GM12891 (cell line): ENCODE results near the gene CERK.

Experiments used
- DNase-seq: peaks from one replicate; pipeline ENCODE4 v3.0.0; 2011; ENCODE audit warnings: low spot score; ENCODE audit not compliant: insufficient read length
- FAIRE-seq: peaks from 2 replicates; lab custom pipeline; 2011; peaks lifted over from hg19 to GRCh38; lab: Jason Lieb, UNC
- PAX5 ChIP-seq: IDR thresholded peaks from 2 replicates; pipeline ENCODE4 v1.6.1; 2011; ENCODE audit warnings: low read length, moderate library complexity, mild to moderate bottlenecking; ENCODE audit not compliant: insufficient read depth, severe bottlenecking
- POLR2A ChIP-seq: IDR thresholded peaks from 2 replicates; pipeline ENCODE4 v1.6.1; 2011; ENCODE audit warnings: low read depth, low read length, control low read depth
- POLR2AphosphoS5 ChIP-seq: IDR thresholded peaks from 2 replicates; pipeline ENCODE4 v1.6.1; 2011; ENCODE audit warnings: low read depth, low read length, control low read depth
- POU2F2 ChIP-seq: IDR thresholded peaks from 2 replicates; pipeline ENCODE4 v1.6.1; 2011; ENCODE audit warnings: low read depth, mild to moderate bottlenecking, control low read depth, low read length, moderate library complexity
- SPI1 ChIP-seq: IDR thresholded peaks from 2 replicates; pipeline ENCODE4 v1.6.1; 2011; ENCODE audit warnings: low read depth, low read length, control low read depth
- TAF1 ChIP-seq: IDR thresholded peaks from 2 replicates; pipeline ENCODE4 v1.6.1; 2011; ENCODE audit warnings: low read depth, low read length, control low read depth

CERK gene

DNA sequence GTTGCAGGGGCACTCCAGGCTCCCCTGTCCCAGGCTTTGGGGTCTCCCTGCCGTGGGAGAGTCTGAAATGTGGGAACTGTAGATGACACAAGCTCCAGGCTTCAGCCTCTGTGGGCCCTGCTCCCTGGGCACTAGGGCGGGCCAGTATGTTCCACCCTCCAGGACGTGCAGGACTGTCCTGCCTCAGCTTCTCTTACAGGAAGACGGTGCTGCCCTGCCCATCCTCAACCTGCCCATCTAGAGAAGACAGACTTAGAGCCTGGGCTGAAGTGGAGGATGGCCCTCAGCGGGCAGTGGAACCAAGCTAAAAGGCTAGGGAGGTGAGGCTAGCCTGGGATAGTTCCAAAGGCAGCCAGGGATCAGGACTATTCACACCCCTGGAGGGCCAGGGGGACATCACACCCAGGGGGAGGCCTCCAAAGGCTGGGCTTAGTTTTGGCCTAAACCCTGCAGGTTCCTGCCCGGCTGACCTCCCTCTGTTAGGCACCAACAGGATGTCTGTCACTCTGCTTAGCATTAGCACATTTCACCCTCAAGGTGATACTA, 4.0 kb upstream of the CERK start:
- FAIRE-seq: no peak

DNA sequence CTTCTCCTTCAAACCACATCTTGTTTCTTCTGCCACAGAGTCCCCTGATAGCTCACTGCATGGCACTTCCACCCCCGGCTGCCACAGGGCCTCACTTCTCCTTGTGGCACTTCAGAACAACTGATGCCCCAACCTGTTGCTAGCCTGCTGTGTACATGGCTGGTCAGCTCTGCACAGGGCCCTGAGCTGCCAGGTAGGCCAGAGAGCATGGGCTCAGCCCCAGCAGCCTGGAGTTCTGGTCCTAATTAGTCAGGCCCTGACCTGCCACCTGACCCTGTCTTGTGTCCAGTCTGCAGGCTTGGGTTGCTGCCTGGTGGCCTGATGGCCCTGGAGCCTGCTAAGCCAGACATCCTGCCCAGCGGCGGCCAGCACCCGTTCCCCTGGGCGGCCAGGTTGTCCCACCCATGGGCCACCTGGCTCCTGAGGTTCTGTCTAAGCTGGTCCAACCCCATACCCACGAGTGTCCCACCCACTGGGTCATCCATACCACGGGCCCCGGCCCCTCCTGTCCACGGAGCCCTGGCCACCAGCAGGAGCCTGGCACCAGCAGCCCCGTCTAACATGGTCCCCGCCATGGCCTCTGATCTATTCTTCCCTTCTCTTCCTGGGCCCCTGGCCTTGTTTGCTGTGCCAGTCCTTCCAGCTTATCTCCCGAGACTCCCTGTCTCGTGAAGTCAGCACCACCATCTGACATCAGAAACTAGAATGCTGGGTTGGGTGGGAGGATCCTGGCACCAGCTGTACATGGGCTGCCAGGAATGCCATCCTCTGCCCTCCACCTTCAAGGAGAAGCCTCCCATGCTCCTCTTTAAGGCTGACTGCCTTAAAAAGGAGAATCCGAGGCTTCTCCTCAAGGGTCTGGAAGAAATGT, 3.1 kb upstream of the CERK start:
- DNase-seq (no peak), FAIRE-seq (no peak)
- TF ChIP-seq PAX5: no peak
- no peak for TF ChIP-seq POLR2A
- TF ChIP-seq TAF1: no peak

More for the DNA sequence above, 4.0 kb upstream of the CERK start:
- DNase-seq: no peak
- TF ChIP-seq SPI1 (no peak), TAF1 (no peak), PAX5 (no peak), POU2F2 (no peak), POLR2AphosphoS5 (no peak), POLR2A (no peak)

DNA sequence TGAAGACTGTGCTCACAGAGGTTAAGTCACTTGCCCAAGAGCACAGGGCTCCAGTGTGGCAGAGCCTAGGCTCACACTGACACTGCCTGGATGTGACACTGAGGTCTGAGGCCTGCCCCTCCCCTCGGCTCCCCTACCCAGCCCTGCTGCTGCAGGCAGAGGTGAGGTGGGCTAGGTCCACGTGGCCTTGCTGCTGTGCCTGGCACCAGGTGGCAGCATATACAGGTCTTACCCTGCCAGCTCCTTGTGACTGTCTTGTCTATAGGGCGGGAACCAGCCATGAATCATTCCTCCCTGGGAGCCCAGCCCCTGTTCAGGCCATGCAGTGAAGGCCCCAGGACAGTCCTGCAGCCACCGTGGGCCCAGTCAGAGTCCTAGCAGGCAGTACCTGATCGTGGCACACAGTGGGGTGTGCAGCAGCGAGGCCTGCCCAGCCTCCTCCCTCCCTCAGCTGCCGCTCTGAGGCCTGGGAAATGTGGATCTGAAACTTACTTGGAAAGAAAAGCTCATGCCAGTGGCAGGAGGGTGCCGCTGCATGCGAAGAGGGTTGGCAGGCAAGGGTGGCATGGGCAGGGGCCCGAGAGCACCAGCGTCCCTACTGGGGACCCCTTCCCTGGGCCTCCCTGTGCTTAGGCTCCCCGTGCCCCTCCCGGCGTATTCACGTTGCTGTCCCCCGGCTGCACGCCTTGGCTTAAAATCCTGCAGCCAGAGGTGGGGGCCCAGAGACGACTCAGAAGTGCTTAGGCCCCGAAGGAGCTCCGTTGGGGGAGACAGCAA, 1.2 kb upstream of the CERK start:
- DNase-seq (peak; percentile 52), FAIRE-seq (peak; percentile 92)
- no peak for TF ChIP-seq TAF1
- TF ChIP-seq POU2F2: no peak
- no peak for TF ChIP-seq SPI1
- TF ChIP-seq POLR2A: no peak
- no peak for TF ChIP-seq PAX5
- no peak for TF ChIP-seq POLR2AphosphoS5

DNA sequence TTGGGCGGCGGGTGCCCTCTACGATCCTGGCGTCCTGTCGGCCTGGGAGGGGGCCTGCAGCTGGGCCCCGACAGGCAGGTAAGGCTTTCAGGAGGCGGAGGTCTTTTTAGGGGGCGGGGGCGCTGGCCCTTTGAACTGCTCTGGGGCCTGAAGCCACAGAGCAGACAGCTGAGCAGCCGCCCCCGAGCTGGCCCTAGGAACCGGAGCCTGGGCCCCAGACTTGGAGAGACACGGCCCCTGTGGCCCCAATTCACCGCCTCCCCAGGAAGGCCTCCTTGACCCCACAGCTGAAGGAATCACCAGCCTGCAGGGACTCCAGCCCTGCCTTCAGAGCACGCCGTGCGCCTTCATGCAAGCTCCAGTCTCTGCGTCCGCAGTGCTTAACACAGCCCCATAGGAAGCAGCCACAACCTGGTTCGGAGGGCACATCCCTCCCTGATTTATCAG, 618 bp upstream of the CERK start:
- TF ChIP-seq POLR2A (no peak), POLR2AphosphoS5 (no peak), POU2F2 (no peak), TAF1 (no peak), PAX5 (no peak), SPI1 (no peak)
- FAIRE-seq (no peak), DNase-seq (no peak)

DNA sequence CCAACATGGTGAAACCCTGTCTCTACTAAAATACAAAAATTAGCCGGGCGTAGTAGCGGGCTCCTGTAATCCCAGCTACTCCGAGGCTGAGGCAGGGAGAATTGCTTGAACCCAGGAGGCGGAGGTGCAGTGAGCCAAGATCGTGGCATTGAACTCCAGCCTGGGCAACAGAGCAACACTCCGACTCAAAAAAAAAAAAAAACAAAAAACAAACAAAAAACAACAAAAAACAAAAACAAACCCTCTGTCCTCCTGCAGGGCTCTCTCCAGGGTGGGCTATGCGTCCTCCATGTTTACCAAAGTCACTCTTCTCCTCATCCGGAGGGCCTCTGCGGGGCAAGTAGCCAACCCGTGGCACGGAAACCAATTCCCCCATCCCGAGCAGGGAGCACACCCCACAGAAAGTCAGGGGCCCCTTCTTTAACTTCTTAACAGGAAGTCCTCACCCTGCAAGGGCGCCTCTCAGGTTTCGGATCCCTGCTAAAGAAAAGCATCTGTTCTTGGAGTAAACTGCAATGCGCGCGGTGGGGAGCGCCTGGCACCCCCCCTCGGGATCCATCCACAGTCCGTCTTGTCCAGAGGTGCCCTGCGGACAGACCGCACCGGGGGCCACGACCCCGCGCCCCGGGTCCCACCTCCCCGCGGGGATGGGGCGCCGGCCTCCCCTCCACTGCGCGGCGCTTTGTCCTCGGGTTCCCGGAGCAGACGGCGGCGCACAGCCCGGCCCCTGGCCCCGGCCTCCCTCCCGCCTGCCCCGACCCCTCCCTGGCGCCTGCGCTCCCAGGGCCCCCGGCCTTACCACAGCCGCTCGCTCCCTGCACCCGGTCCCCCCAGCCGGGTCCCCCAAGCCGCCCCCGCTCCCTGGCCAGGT, 712 bp downstream of the CERK start:
- FAIRE-seq (peak; percentile 35), DNase-seq (peak; percentile 70)
- TF ChIP-seq SPI1: peak; percentile 59
- no peak for TF ChIP-seq PAX5

- TF ChIP-seq TAF1: no peak
- no peak for TF ChIP-seq POU2F2
- no peak for TF ChIP-seq POLR2A
- TF ChIP-seq SPI1: no peak
- TF ChIP-seq POLR2AphosphoS5: no peak
- TF ChIP-seq PAX5: no peak
- FAIRE-seq (no peak), DNase-seq (no peak)
Observed at GRCh38 chr22:46736705-46737104, 1.3 kb downstream of the CERK start.

DNA sequence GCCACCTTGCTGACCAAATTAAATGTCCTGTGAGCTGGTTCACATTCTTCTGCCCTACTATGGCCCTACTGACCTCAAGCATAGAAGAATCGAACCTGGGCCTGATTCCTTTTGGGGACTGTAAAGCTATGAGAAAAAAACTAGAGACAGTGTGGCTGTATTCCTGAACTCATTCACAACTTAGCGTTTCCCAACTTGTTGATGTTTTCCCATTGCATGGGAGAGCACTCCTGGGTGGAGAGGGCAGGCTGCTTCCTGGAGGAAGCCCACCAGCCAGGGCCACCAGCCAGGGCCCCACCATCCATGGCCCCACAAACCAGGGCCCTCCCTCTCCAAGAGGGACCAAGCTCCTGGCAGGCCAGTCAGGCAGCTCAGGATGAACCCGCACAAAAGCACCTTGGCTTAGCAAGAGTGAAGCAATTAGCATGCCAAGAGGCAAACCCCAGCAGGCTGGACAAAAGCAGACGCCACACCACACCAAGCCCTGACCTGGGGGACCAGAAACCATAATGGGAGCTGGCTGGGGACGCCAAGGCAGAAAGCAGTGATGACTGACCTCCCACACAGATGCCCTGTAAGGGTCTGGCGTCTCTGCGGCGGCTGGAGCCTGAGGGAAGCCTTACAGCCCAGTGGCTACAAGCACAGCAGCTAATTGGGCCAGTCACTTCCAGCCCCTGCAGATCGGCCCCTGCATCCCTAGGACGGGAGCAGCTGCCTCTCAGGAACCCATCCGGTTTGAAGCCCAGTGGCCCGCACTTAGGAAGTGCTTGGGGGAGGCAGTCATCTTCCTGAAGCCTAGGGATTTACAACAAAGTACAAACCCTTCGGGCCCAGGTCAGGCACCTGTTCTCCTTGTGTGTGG, 2.1 kb downstream of the CERK start:
- FAIRE-seq (no peak), DNase-seq (no peak)
- TF ChIP-seq PAX5: no peak
- TF ChIP-seq SPI1: no peak
- no peak for TF ChIP-seq TAF1
- no peak for TF ChIP-seq POLR2A
- TF ChIP-seq POU2F2: no peak
- no peak for TF ChIP-seq POLR2AphosphoS5

- FAIRE-seq: peak; percentile 96
- TF ChIP-seq POLR2AphosphoS5 (no peak), TAF1 (no peak), SPI1 (peak; percentile 82), PAX5 (peak; percentile 79), POLR2A (0 out of 2 replicates have a peak, but pooled peaks have one; percentile 55)
- peak; percentile 53 for DNase-seq
Observed at GRCh38 chr22:46734830-46735453, 3.1 kb downstream of the CERK start.
